ENCODE results near the gene TERF2IP. TPM values are rescaled to one million over a fixed set of nuclear protein-coding genes. Genes with fewer than 3 reads are reported as not detected.
A peak's percentile ranks its signal among the peaks of the same experiment; 100 is the strongest.

Gene TERF2IP
- total RNA-seq, 1 experiment from 2014 or later, result 73.9 TPM

GRCh38 chr16:75627851-75628250 is 19.7 kb upstream of the TERF2IP start:
- H3K27ac Mint-ChIP-seq (ENCODE audit: low read depth, unreplicated experiment), result no peak overlapping the region
- BruUV-seq (replicated peaks), result TSS peak; percentile 4
- no peak for TF ChIP-seq CTCF (IDR thresholded peaks at IDR 0.05; ENCODE audit: unreplicated experiment)
- DNase-seq (ENCODE audit: unreplicated experiment), result no peak
- H3K36me3 Mint-ChIP-seq (ENCODE audit: insufficient read depth, unreplicated experiment), result peaks cover 70% of the 10 kb centered on the region
- no peaks in the 10 kb centered on the region for H3K27me3 Mint-ChIP-seq (ENCODE audit: insufficient read depth, unreplicated experiment)
- POLR2A ChIA-PET, result interaction anchor here (0.7 kb wide), 1 partner anchor 21 kb away, joined by 5 read pairs; no protein-coding TSS in a partner anchor
- CTCF ChIA-PET, result no interaction called here
- peaks cover 14% of the 10 kb centered on the region for H3K4me1 Mint-ChIP-seq (ENCODE audit: insufficient read depth, unreplicated experiment)
- H3K4me3 Mint-ChIP-seq (ENCODE audit: unreplicated experiment), result no peak overlapping the region
- intact Hi-C loops (cut with micrococcal nuclease), result loop anchor here (10.0 kb wide), 1 partner anchor 423 kb away; the partner anchor contains the start of gene CTRB2
- no peaks in the 10 kb centered on the region for H3K9me3 Mint-ChIP-seq (ENCODE audit: unreplicated experiment)

- H3K36me3 Mint-ChIP-seq (ENCODE audit: insufficient read depth, unreplicated experiment), result peaks cover 75% of the 10 kb centered on the region
- POLR2A ChIA-PET, result no interaction called here
- intact Hi-C loops (cut with micrococcal nuclease), result loop anchor here (10.0 kb wide), 1 partner anchor 424 kb away; the partner anchor contains the start of gene CTRB2
Observed at GRCh38 chr16:75628351-75628750, 19.2 kb upstream of the TERF2IP start.

GRCh38 chr16:75629132-75629531 is 18.4 kb upstream of the TERF2IP start:
- no peak for DNase-seq (ENCODE audit: unreplicated experiment)
- POLR2A ChIA-PET, result no interaction called here
- Mint-ChIP-seq H3K27me3 (ENCODE audit: insufficient read depth, unreplicated experiment) (no peaks in the 10 kb centered on the region), H3K36me3 (ENCODE audit: insufficient read depth, unreplicated experiment) (peaks cover 83% of the 10 kb centered on the region), H3K27ac (ENCODE audit: low read depth, unreplicated experiment) (no peak overlapping the region), H3K4me3 (ENCODE audit: unreplicated experiment) (no peak overlapping the region), H3K9me3 (ENCODE audit: unreplicated experiment) (no peaks in the 10 kb centered on the region), H3K4me1 (ENCODE audit: insufficient read depth, unreplicated experiment) (peaks cover 14% of the 10 kb centered on the region)
- no TSS peak for BruUV-seq (replicated peaks)
- CTCF ChIA-PET, result no interaction called here
- intact Hi-C loops (cut with micrococcal nuclease), result loop anchor here (10.0 kb wide), 1 partner anchor 424 kb away; the partner anchor contains the start of gene CTRB2
- no peak for TF ChIP-seq CTCF (IDR thresholded peaks at IDR 0.05; ENCODE audit: unreplicated experiment)

More at GRCh38 chr16:75628351-75628750, 19.2 kb upstream of the TERF2IP start:
- peaks cover 14% of the 10 kb centered on the region for H3K4me1 Mint-ChIP-seq (ENCODE audit: insufficient read depth, unreplicated experiment)
- TF ChIP-seq CTCF (IDR thresholded peaks at IDR 0.05; ENCODE audit: unreplicated experiment), result no peak
- H3K9me3 Mint-ChIP-seq (ENCODE audit: unreplicated experiment), result no peaks in the 10 kb centered on the region
- CTCF ChIA-PET, result no interaction called here
- no peak for DNase-seq (ENCODE audit: unreplicated experiment)
- H3K27ac Mint-ChIP-seq (ENCODE audit: low read depth, unreplicated experiment), result no peak overlapping the region
- BruUV-seq (replicated peaks), result no TSS peak
- no peak overlapping the region for H3K4me3 Mint-ChIP-seq (ENCODE audit: unreplicated experiment)
- H3K27me3 Mint-ChIP-seq (ENCODE audit: insufficient read depth, unreplicated experiment), result no peaks in the 10 kb centered on the region

GRCh38 chr16:75630052-75630451 is 17.5 kb upstream of the TERF2IP start:
- H3K4me3 Mint-ChIP-seq (ENCODE audit: unreplicated experiment), result no peak overlapping the region
- ChIA-PET CTCF (interaction anchor here (0.6 to 1.4 kb wide), 4 partner anchors 9 to 19 kb away, joined by 3 to 5 read pairs (median 4); no protein-coding TSS in a partner anchor), POLR2A (interaction anchor here (0.8 to 3.7 kb wide), 2 partner anchors 15 to 18 kb away, joined by 4 to 24 read pairs; partner anchors contain the start of genes KARS1 and TERF2IP)
- intact Hi-C loops (cut with micrococcal nuclease), result no loop called here
- peaks cover 10% of the 10 kb centered on the region for H3K4me1 Mint-ChIP-seq (ENCODE audit: insufficient read depth, unreplicated experiment)
- H3K27me3 Mint-ChIP-seq (ENCODE audit: insufficient read depth, unreplicated experiment), result no peaks in the 10 kb centered on the region
- no peak for DNase-seq (ENCODE audit: unreplicated experiment)
- H3K9me3 Mint-ChIP-seq (ENCODE audit: unreplicated experiment), result no peaks in the 10 kb centered on the region
- no peak for TF ChIP-seq CTCF (IDR thresholded peaks at IDR 0.05; ENCODE audit: unreplicated experiment)
- peaks cover 92% of the 10 kb centered on the region for H3K36me3 Mint-ChIP-seq (ENCODE audit: insufficient read depth, unreplicated experiment)
- no peak overlapping the region for H3K27ac Mint-ChIP-seq (ENCODE audit: low read depth, unreplicated experiment)
- BruUV-seq (replicated peaks), result no TSS peak

All from MCF 10A (cell line).